Hepatocyte (in vitro differentiated cells): ENCODE measurements around the gene KXD1.
"Not testable (repeated sequence)": the region's sequence is repeated elsewhere in the genome, so short reads cannot be mapped to it uniquely, and the experiment has no call there.

Experiments used
- EZH2 ChIP-seq: fragments of 200-600 bp; sonication (generic); IDR thresholded peaks from 2 replicates; pipeline ENCODE4 v1.6.1; 2016; ENCODE audit warnings: antibody characterized with exemption, mild to moderate bottlenecking, borderline replicate concordance
- TF ChIP-seq, protein P1 (sequence below): fragments of 200-600 bp; sonication (generic); IDR thresholded peaks from 2 replicates; pipeline ENCODE4 v1.5.1; 2016; ENCODE audit warnings: antibody characterized with exemption, mild to moderate bottlenecking; ENCODE audit not compliant: poor library complexity

DNA sequence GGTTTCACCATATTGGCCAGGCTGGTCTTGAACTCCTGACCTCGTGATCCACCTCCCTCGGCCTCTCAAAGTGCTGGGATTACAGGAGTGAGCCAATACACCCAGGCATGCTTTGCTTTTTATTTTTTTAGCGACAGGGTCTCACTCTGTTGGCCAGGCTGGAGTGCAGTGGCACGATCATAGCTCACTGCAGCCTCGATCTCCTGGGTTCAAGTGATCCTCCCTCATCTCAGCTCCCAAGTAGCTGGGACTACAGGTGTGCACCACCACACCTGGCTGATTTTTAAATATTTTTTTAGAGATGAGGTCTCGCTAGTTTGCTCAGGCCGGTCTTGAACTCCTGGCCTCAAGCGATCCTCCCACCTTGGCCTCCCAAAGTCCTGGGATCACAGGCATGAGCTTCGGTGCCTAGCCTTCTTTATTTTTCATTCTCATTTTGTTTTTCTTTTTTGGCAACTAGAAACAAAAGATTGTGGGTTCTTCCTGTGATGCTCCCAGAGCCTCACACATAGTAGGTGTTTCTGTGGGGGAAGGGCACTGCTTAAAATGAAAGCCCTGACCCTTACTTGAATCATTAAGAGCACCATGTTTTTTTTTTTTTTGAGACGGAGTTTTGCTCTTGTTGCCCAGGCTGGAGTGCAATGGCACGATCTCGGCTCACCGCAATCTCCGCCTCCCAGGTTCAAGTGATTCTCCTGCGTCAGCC, 43.2 kb downstream of the KXD1 start:
- TF ChIP-seq, protein P1, sequence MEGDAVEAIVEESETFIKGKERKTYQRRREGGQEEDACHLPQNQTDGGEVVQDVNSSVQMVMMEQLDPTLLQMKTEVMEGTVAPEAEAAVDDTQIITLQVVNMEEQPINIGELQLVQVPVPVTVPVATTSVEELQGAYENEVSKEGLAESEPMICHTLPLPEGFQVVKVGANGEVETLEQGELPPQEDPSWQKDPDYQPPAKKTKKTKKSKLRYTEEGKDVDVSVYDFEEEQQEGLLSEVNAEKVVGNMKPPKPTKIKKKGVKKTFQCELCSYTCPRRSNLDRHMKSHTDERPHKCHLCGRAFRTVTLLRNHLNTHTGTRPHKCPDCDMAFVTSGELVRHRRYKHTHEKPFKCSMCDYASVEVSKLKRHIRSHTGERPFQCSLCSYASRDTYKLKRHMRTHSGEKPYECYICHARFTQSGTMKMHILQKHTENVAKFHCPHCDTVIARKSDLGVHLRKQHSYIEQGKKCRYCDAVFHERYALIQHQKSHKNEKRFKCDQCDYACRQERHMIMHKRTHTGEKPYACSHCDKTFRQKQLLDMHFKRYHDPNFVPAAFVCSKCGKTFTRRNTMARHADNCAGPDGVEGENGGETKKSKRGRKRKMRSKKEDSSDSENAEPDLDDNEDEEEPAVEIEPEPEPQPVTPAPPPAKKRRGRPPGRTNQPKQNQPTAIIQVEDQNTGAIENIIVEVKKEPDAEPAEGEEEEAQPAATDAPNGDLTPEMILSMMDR = not testable (repeated sequence)
- not testable (repeated sequence) for TF ChIP-seq EZH2
